ENCODE results near the gene ATP6V1D. TPM values are rescaled to one million over a fixed set of nuclear protein-coding genes. Genes with fewer than 3 reads are reported as not detected.
A peak's percentile ranks its signal among the peaks of the same experiment; 100 is the strongest.
"Not testable (repeated sequence)": the region's sequence is repeated elsewhere in the genome, so short reads cannot be mapped to it uniquely, and the experiment has no call there.

ATP6V1D gene
- total RNA-seq: 10 to 100 TPM; 48.9 to 56.0 TPM
- long read RNA-seq, donor 1, transcript ATP6V1D-201 (9 exons, 1,845 nt): major isoform, 6 of 9 reads
- long read RNA-seq, donor 1, partial matches to known transcripts: 1 of 9 reads
- long read RNA-seq, donor 1, other reads (novel, unspliced or antisense): 2 of 9 reads
- long read RNA-seq, donor 2, transcript ATP6V1D-201 (9 exons, 1,845 nt): major isoform, 71 of 79 reads
- long read RNA-seq, donor 2, partial matches to known transcripts: 3 of 79 reads
- long read RNA-seq, donor 2, other reads (novel, unspliced or antisense): 3 of 79 reads

GRCh38 chr14:67359775-67360469, at the start of gene ATP6V1D, which contains the start of gene EIF2S1:
TSS of gene ATP6V1D (minus strand) at chr14:67359804. CDS start at chr14:67359698, 106 bp downstream.
TSS of gene EIF2S1 (plus strand) at chr14:67360328. CDS start at chr14:67364768, 4,440 bp downstream.
- peak; percentile 100 for DNase-seq (ENCODE audit: low spot score)
- intact Hi-C loops (cut with DNase I): no loop called here

DNA sequence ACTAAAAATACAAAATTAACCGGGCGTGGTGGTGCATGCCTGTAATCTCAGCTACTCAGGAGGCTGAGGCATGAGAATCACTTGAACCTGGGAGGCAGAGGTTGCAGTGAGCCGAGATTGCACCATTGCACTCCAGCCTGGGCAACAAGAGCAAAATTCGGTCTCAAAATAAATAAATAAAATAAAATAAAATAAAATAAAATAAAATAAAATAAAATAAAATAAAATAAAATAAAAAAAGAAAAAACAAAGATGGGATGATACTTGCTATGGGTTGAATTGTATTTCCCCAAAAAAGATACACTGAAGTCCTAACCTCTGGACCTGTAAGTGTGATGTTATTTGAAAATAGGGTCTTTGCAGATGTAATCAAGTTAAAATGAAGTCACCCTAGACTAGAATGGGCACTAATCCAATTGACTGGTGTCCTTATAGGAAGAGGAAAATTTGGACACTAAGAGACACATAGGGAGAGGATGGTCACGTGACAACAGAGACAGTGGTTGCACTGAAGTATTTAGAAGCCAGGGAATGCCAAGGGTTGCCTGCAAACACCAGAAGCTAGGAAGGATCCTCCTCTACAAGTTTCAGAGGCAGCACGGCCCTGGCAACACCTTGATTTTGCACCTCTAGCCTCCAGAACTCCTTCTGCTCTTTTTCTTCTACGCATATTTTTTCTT, 48.7 kb upstream of the ATP6V1D start:
- DNase-seq (ENCODE audit: low spot score); intact Hi-C loops (cut with DNase I): not testable (repeated sequence)

DNA sequence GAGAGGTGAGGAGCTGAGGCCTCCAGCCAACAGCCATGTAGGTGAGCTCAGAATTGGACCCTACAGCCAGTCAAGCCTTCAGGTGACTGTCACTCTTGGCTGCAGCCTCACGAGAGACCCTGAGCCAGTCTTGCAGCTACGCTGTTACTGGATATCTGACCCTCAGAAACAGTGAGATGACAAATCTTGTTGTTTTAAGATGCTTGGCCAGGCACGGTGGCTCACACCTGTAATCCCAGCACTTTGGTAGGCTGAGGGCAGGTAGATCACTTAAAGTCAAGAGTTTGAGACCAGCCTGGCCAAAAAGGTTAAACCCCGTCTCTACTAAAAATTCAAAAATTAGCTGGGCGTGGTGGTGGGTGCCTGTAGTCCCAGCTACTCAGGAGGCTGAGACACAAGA, 46.2 kb upstream of the ATP6V1D start:
- intact Hi-C loops (cut with DNase I): no loop called here
- peak; percentile 4 for DNase-seq (ENCODE audit: low spot score)

GRCh38 chr14:67400434-67400833, 40.8 kb upstream of the ATP6V1D start:
- intact Hi-C loops (cut with DNase I): no loop called here
- no peak for DNase-seq (ENCODE audit: low spot score)

DNA sequence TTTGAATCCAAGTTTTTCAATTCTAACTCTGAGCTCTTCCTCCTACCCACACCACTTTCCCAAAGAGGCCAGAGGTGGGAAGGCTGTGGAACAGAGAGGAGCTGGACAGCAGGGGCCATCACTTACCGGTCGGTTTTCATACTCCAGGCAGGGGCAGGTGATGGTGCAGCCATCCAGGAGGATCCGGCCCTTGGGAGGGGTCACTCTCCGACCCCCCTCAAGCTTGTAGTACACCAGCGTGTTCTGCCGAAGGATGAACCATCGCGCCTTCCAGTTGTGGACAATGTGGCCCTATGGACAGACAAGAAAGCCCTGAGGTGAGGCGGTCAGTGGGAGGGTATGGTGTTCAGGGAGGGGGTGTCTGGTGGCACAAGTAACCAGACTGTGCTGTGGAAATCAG, 37.9 kb upstream of the ATP6V1D start:
- intact Hi-C loops (cut with DNase I): no loop called here
- DNase-seq (ENCODE audit: low spot score): no peak

DNA sequence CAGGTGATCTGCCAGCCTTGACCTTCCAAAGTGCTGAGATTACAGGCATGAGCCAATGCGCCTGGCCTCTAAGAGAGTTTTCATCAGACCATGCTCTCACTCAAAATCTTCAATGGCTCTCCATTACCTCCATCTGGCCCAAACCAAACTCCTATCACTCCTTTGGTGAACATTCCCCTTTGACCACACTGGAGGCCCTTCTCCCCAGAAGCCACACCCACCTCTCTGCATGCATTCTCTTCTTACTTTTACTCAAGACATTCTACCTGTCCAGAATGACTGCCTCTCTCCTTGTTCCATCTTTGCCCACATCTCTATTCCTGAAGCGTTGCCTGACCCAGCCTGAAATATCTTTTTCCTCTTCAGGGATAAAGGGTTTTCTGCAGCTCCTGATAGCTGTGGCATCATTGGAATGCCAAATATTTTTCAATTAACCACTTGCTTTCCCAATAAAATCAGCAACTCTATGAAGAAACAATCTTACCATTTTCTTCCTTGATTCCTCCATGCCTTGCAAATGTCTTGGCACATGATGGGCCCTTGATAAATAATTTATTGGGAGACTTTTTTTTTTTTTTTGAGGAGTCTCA, 36.9 kb upstream of the ATP6V1D start:
- no peak for DNase-seq (ENCODE audit: low spot score)
- intact Hi-C loops (cut with DNase I): no loop called here

- intact Hi-C loops (cut with DNase I): no loop called here
- no peak for DNase-seq (ENCODE audit: low spot score)
Observed at GRCh38 chr14:67395876-67396189, 36.2 kb upstream of the ATP6V1D start.

DNA sequence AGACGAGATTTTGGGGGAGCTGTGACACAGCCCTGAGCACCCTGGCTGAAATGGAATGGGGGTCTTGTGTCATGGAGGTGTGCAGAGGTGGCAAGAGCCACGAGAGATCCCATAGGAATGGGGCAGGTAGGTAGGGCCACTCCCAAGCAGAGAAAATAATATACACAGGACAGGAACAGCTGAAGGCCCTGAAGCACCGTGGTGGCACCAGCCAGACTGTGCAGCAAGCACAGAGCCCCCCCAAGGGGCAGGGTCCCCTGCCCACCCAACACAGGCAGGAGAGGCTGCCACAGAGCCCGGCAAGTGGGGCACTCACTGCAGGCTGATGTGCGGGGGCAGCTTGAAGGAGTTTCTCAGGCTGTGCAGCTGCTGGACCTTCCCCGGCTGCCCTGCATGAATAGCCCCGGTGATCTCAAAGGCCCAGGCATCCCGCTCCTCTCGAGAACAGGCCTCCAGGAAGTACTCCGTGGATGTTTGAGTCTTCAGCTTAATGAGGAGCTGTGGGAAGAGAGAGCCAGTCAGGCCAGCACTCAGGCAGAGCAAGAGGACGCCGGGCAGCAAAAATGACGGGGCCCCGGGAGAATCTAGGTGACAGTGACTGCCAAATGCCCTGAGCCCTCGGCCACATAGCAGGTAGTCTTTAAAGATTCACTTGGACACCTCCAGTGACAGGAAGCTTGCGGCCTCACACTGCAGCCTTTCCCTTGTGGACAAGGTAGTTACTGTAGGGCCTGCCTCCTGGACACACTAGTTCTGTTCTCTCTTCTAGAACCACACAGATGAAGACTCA, 35.7 kb upstream of the ATP6V1D start:
- DNase-seq (ENCODE audit: low spot score): no peak
- intact Hi-C loops (cut with DNase I): no loop called here

DNA sequence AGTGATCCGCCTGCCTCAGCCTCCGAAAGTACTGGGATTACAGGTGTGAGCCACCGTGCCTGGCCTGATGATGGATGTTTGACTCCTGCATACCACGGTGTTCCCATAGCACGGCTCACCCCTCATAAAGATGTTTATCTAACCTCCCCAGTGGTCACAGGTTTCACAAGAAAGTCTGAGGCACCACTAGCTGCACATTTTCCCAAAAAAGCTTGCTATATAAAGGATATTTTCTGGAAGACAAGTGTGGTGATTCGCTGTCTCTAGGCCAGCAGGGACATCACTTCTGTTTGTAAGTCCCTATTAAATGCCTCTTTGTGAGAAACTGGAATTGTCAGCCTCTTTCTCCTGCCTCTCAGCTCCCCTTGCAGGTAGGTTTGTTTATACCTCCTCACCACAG, 34.1 kb upstream of the ATP6V1D start:
- DNase-seq (ENCODE audit: low spot score): no peak

GRCh38 chr14:67392800-67393199, 33.2 kb upstream of the ATP6V1D start:
- intact Hi-C loops (cut with DNase I): no loop called here
- no peak for DNase-seq (ENCODE audit: low spot score)

More for the DNA sequence above, 34.1 kb upstream of the ATP6V1D start:
- intact Hi-C loops (cut with DNase I): no loop called here

GRCh38 chr14:67392123-67392522, 32.5 kb upstream of the ATP6V1D start:
- DNase-seq (ENCODE audit: low spot score): no peak
- intact Hi-C loops (cut with DNase I): no loop called here

- intact Hi-C loops (cut with DNase I): no loop called here
- DNase-seq (ENCODE audit: low spot score): no peak
Observed at GRCh38 chr14:67391268-67391667, 31.7 kb upstream of the ATP6V1D start.

GRCh38 chr14:67389811-67390534, 30.4 kb upstream of the ATP6V1D start:
- no peak for DNase-seq (ENCODE audit: low spot score)
- intact Hi-C loops (cut with DNase I): no loop called here

GRCh38 chr14:67389275-67389674, 29.7 kb upstream of the ATP6V1D start:
- intact Hi-C loops (cut with DNase I): no loop called here
- no peak for DNase-seq (ENCODE audit: low spot score)

DNA sequence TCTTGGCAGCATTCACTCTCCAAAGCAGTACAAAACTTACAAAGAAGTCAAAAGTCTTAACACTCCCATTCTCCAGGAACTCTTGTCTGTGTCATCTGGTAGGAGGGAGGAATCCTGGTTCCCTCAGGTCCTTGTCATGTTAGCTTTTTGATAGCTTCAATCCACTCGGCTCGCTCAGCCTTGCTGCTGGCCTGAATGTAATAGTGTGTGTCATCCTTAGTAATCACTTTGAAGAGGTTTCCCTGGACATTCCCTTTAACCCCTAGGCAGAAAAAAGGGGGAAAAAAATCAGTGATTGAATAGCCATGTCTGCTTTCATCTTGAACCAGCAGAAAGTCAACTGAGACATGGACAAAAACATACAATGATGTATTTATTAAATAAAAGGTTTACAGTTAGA, 27.6 kb upstream of the ATP6V1D start:
- intact Hi-C loops (cut with DNase I): no loop called here
- DNase-seq (ENCODE audit: low spot score): no peak

DNA sequence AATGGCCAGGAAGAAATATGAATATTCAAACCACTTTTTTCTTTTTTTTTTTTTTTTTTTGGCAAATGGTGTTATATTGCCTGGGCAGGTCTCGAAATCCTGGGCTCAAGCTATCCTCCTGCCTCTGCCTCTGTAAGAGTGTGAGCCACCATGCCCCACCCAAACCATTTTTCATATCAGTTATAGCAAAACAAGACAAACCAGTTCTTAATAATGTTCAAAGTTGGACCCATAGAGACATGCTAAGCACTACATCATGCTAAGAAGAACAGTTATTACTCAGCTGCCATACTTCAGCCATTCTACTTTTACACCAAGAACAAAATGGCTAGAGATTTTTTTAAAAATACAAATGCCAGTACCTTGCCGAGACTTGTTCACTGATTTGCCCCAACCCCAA, 26.0 kb upstream of the ATP6V1D start:
- intact Hi-C loops (cut with DNase I): no loop called here
- no peak for DNase-seq (ENCODE audit: low spot score)

GRCh38 chr14:67385120-67385519, 25.5 kb upstream of the ATP6V1D start:
- intact Hi-C loops (cut with DNase I): no loop called here

DNA sequence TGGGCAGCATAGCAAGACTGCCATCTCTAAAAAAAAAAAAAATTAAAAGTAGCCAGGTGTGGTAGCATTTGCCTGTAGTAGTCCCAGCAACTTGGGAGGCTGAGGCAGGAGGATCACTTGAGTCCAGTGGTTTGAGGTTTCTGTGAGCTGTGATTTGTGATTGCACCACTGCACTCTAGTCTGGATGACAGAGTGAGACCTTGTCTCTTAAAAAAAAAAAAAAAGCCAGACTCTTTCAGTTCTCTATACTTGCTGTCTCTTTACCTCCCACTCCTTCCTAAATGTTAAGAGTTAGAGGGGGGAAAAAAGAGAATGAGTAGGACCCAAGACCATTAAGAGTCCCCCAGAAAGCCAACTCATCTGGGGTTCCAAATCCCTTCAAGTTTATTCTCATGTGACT, 18.3 kb upstream of the ATP6V1D start:
- DNase-seq (ENCODE audit: low spot score): no peak
- intact Hi-C loops (cut with DNase I): no loop called here

More at GRCh38 chr14:67385120-67385519, 25.5 kb upstream of the ATP6V1D start:
- DNase-seq (ENCODE audit: low spot score): no peak

- DNase-seq (ENCODE audit: low spot score): no peak
- intact Hi-C loops (cut with DNase I): no loop called here
Observed at GRCh38 chr14:67373347-67373746, 13.7 kb upstream of the ATP6V1D start.

Data from posterior vena cava (tissue), 2 donors.